KMS-11 (cell line): Measurements from ENCODE around the gene C1orf226.
"Not testable (repeated sequence)": the region's sequence is repeated elsewhere in the genome, so short reads cannot be mapped to it uniquely, and the experiment has no call there.

Experiments used
- H2AFZ ChIP-seq: fragments of 200-600 bp; sonication (generic); 2 replicates; pipeline ENCODE4 v1.6.1; 2016; ENCODE audit warnings: antibody characterized with exemption, mixed run types, low read depth
- H3K27ac ChIP-seq: fragments of 200-600 bp; sonication (generic); 2 replicates; pipeline ENCODE4 v1.6.1; 2016; ENCODE audit warnings: mild to moderate bottlenecking, mixed run types
- H3K27me3 ChIP-seq: fragments of 200-600 bp; sonication (generic); 2 replicates; pipeline ENCODE4 v1.6.1; 2017; ENCODE audit warnings: mild to moderate bottlenecking, low read depth, mixed run types, moderate library complexity; ENCODE audit not compliant: insufficient read depth
- H3K36me3 ChIP-seq: fragments of 200-600 bp; sonication (generic); 2 replicates; pipeline ENCODE4 v1.6.1; 2017; ENCODE audit warnings: mild to moderate bottlenecking, mixed run types; ENCODE audit not compliant: insufficient read depth
- H3K4me1 ChIP-seq: fragments of 200-600 bp; sonication (generic); 2 replicates; pipeline ENCODE4 v1.6.1; 2016; ENCODE audit warnings: mild to moderate bottlenecking, low read depth, mixed run types; ENCODE audit not compliant: poor library complexity, severe bottlenecking
- H3K4me2 ChIP-seq: fragments of 200-600 bp; sonication (generic); 2 replicates; pipeline ENCODE4 v1.7.0; 2016; ENCODE audit warnings: mild to moderate bottlenecking, mixed run types
- H3K4me3 ChIP-seq: fragments of 200-600 bp; sonication (generic); IDR thresholded peaks from 2 replicates; pipeline ENCODE4 v1.6.1; 2017; ENCODE audit warnings: low read depth, low read length, mixed read lengths; ENCODE audit not compliant: insufficient read depth
- H3K79me2 ChIP-seq: fragments of 200-600 bp; sonication (generic); 2 replicates; pipeline ENCODE4 v1.6.1; 2016; ENCODE audit warnings: low read depth, mixed run types; ENCODE audit not compliant: insufficient read depth
- H3K9ac ChIP-seq: fragments of 200-600 bp; sonication (generic); 2 replicates; pipeline ENCODE4 v1.6.1; 2016; ENCODE audit warnings: mild to moderate bottlenecking, mixed run types
- H4K20me1 ChIP-seq: fragments of 200-600 bp; sonication (generic); 2 replicates; pipeline ENCODE4 v1.6.1; 2016; ENCODE audit warnings: mild to moderate bottlenecking, mixed run types; ENCODE audit not compliant: insufficient read depth
- CTCF ChIP-seq: fragments of 200-600 bp; sonication (generic); conservative IDR thresholded peaks from 2 replicates; pipeline ENCODE4 v1.6.1; 2017; ENCODE audit warnings: low read depth, mild to moderate bottlenecking, antibody characterized with exemption, low read length, moderate library complexity, mixed read lengths

C1orf226 gene

DNA sequence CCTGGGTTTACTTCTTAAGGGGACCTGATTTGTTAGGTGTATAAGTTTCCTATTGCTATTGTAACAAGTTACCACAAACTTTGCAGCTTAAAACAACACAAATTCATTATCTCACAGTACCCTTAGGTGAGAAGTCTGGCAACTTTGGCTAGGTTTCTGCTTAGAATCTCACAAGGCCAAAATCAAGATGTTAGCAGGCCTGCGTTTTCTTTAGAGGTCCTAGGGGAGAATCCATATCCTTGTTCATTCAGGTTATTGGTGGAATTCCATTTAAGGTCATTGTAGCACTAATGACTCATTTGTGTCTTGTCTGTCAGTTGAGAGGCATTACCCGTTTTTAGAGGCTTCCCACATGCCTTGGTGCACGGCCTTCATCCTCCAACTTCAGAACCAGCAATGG is 38.6 kb downstream of the C1orf226 start:
- Histone ChIP-seq H3K79me2 (no peaks in the 10 kb centered on the region), H3K27me3 (no peaks in the 10 kb centered on the region), H3K36me3 (no peaks in the 10 kb centered on the region), H2AFZ (no peak overlapping the region), H3K4me1 (peaks cover 12% of the 10 kb centered on the region), H3K27ac (no peak overlapping the region), H3K4me2 (no peak overlapping the region), H4K20me1 (no peaks in the 10 kb centered on the region), H3K9ac (no peak overlapping the region), H3K4me3 (no peak overlapping the region)
- TF ChIP-seq CTCF, result no peak

DNA sequence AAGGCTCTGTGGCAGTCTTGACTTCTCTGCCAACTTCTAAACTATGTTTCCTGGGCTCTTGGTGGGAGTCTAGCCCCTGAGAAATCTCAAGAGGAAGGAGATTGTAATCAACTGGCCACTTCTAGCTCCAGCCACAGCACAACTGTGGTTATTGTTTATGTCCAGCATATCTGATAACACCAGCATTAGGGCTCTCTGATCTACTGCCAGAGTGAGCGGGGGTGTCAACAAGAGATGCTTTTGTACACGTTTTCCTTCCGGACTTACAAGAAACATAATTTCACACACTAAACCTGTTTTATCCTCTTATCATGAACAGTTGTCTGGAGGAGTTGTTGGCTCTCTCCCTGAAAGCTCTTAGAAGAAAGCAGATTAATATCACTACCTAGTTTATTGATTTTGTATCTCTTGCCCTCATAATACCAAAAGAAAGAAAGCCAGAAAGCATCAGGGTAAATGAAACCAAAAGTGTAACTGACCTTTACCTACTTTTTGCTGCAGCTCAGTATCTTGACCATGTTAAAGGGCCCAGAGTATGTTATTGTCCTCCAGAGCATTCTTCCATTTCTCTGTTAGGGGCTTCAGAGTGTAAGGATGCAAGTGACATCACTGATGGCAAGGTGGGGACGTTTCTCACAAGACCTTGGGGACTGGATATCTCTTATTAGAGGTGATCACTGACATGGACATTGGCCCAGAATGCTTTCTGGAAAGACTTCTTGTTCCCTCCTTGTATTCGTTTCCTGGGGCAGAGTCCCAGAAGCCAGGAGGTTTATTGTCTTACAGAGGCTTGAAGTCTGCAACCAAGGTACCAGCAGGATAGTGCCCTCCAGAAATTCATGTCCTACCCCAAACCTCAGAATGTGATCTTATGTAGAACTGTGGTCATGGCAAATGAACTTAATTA is 40.0 kb downstream of the C1orf226 start:
- Histone ChIP-seq H4K20me1 (no peaks in the 10 kb centered on the region), H3K27me3 (no peaks in the 10 kb centered on the region), H3K79me2 (no peaks in the 10 kb centered on the region), H3K9ac (no peak overlapping the region), H3K4me3 (no peak overlapping the region), H3K27ac (no peak overlapping the region), H3K36me3 (no peaks in the 10 kb centered on the region), H3K4me1 (peaks cover 12% of the 10 kb centered on the region), H3K4me2 (peak overlapping the region; percentile 32; the same call in 1 of the 2 replicates), H2AFZ (peak overlapping the region; percentile 38; the same call in 1 of the 2 replicates)
- TF ChIP-seq CTCF, result no peak

GRCh38 chr1:162422662-162423375 is 41.3 kb downstream of the C1orf226 start:
- no peak for TF ChIP-seq CTCF

GRCh38 chr1:162430583-162430982 is 49.1 kb downstream of the C1orf226 start:
- Histone ChIP-seq H2AFZ (no peak overlapping the region), H3K4me3 (no peak overlapping the region), H3K27me3 (no peaks in the 10 kb centered on the region), H3K4me1 (no peaks in the 10 kb centered on the region), H3K4me2 (no peak overlapping the region), H4K20me1 (no peaks in the 10 kb centered on the region), H3K79me2 (no peaks in the 10 kb centered on the region), H3K36me3 (no peaks in the 10 kb centered on the region), H3K27ac (no peak overlapping the region), H3K9ac (no peak overlapping the region)
- no peak for TF ChIP-seq CTCF

More at GRCh38 chr1:162422662-162423375, 41.3 kb downstream of the C1orf226 start:
- Histone ChIP-seq H3K27ac (no peak overlapping the region), H2AFZ (no peak overlapping the region), H3K4me2 (no peak overlapping the region), H4K20me1 (no peaks in the 10 kb centered on the region), H3K36me3 (no peaks in the 10 kb centered on the region), H3K79me2 (no peaks in the 10 kb centered on the region), H3K4me3 (no peak overlapping the region), H3K27me3 (no peaks in the 10 kb centered on the region), H3K9ac (no peak overlapping the region), H3K4me1 (peaks cover 12% of the 10 kb centered on the region)

- not testable (repeated sequence) for H3K27ac ChIP-seq, H3K4me2 ChIP-seq, H3K27me3 ChIP-seq, H3K36me3 ChIP-seq, H3K79me2 ChIP-seq, H3K4me3 ChIP-seq, H2AFZ ChIP-seq, H3K9ac ChIP-seq, H4K20me1 ChIP-seq, H3K4me1 ChIP-seq
These were observed 51.6 kb downstream of the C1orf226 start for GRCh38 chr1:162432977-162433713.
